ENCODE results near the gene HDX.

GRCh38 chrX:84357296-84357695, 145.0 kb downstream of the HDX start:
- TF ChIP-seq POLR2A (IDR thresholded peaks at IDR 0.05), result no peak
- TF ChIP-seq, protein P1, sequence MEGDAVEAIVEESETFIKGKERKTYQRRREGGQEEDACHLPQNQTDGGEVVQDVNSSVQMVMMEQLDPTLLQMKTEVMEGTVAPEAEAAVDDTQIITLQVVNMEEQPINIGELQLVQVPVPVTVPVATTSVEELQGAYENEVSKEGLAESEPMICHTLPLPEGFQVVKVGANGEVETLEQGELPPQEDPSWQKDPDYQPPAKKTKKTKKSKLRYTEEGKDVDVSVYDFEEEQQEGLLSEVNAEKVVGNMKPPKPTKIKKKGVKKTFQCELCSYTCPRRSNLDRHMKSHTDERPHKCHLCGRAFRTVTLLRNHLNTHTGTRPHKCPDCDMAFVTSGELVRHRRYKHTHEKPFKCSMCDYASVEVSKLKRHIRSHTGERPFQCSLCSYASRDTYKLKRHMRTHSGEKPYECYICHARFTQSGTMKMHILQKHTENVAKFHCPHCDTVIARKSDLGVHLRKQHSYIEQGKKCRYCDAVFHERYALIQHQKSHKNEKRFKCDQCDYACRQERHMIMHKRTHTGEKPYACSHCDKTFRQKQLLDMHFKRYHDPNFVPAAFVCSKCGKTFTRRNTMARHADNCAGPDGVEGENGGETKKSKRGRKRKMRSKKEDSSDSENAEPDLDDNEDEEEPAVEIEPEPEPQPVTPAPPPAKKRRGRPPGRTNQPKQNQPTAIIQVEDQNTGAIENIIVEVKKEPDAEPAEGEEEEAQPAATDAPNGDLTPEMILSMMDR (IDR thresholded peaks at IDR 0.05), result no peak
